ENCODE data around the gene TNFSF12.
"Not testable (repeated sequence)": the region's sequence is repeated elsewhere in the genome, so short reads cannot be mapped to it uniquely, and the experiment has no call there.

TNFSF12 gene

GRCh38 chr17:7587420-7588151 is 38.7 kb downstream of the TNFSF12 start:
- no peak for DNase-seq (ENCODE audit: low spot score)

DNA sequence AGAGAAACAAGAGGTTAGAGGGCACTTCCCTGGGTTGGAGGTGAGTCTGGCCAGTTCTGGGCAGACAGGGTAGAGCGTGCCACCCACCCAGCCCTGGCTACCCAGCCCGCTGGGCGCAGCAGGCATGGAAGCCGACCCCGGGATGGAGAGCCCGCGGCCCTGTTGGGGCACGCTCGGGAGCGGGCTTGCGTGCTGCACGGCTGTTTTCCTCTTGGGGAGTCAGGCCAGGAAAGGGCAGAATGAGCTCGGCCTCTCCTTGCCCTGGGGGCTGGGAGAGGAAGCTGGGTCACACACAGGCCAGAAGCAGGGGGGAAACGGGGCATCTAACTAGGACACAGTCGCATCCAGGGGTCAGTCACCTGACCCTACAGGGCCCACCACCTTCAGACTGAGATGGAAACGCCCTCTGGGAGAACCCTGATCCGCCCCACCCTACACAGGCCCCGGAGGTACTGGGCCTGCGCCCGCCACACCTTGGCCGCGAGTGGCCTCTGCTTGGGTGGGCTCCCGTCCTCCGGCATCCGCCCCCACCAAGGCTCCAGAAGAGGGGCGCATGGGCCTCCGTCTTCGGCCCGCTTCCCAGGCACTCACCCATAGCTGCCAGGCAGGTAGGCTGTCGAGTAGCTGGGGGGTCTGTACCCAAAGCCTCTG is 39.8 kb downstream of the TNFSF12 start:
- DNase-seq (ENCODE audit: low spot score): no peak

GRCh38 chr17:7589204-7589868 is 40.5 kb downstream of the TNFSF12 start:
- no peak for DNase-seq (ENCODE audit: low spot score)

DNA sequence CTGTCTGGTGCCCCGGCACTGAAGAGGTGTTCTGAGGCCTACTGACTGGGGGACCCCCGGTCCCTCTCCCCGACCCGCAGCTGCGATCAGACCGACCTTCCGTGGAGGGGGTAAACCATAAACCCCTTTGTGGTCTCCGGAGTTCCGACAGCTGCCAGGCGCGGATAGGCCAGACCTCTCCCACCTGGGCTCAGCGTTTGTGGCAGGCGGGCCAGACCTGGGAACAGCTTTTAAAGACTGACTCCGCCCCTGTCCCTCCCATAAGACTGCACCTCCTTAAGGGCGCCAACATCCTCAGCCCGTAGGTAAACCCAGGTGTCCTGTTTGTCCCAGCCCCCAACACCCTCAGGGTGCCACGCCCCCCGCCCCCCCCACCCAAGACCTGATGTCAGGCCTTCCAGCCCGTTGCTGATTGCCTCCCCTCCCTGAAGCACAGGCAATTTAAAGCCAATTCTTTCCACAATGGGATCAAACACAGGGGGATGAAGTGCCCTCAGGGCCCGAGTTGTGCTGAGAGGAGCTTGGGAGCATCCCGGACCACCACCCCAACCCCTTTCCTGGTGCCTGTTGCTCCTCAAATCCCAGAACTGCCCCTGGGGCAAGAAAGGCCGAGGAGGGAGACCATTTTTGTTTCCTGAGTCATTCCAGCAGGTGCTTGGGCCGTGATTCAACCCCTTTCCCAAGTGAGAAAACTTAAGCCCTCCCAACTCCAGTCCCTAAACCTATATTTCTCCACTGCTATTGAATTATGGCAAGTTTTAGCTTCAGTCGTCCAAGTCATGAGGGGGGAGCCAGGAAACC is 41.2 kb downstream of the TNFSF12 start, which contains the start of gene SOX15:
Gene SOX15 (minus strand): TSS at position 204 of the 801 bp plus-strand sequence. CDS start 418 bp downstream, outside the sequence.
- DNase-seq (ENCODE audit: low spot score): no peak

DNA sequence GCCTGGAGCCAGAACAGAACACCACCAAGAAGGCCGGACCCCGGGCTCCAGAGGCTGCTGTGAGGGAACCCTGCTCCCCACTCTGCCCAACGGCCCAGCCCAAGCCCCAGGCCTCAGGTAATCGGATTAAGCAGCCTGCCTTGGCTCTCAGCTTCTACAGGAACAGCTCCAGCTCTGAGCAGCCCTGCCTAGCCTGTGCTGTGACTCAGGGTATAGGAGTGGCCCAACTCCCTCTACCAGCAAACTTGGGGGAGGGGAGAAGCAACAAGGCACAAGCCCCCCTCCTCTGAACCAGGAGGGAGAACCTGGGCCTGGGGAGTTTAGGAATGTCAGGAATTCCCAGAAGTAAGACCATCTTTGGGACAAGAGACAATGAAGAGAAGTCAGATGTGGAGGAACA is 41.9 kb downstream of the TNFSF12 start:
- DNase-seq (ENCODE audit: low spot score): no peak

- no peak for DNase-seq (ENCODE audit: low spot score)
These were observed 42.7 kb downstream of the TNFSF12 start for GRCh38 chr17:7591596-7591995.

GRCh38 chr17:7592422-7593021 is 43.7 kb downstream of the TNFSF12 start:
- no peak for DNase-seq (ENCODE audit: low spot score)

- no peak for DNase-seq (ENCODE audit: low spot score)
These were observed 44.4 kb downstream of the TNFSF12 start for GRCh38 chr17:7593296-7593695.

- DNase-seq (ENCODE audit: low spot score): not testable (repeated sequence)
These were observed 48.7 kb downstream of the TNFSF12 start for GRCh38 chr17:7597561-7597960.

DNA sequence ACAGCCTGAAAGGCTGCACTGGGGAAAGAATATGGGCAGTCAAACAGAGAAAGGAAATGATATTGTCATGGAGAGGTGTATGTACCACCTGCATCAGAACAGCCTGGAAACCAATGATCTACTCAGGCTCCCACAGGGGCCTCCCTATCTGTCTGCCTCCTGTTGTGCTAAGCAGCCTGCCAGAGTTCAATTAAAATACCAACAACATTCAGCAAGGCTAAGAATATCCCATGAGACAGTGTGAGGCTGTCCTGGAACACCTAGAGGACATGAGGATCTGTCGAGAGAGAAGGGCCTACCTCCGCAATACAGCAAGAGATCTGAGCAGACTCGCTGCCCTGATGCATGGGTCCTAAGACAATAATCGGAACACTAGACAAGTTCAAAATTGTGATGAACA is 57.4 kb downstream of the TNFSF12 start:
- no peak for DNase-seq (ENCODE audit: low spot score)

Data from HuH-7 (cell line).